Gastroesophageal sphincter (tissue), 4 donors: ENCODE measurements around the gene GOSR2. TPM values are rescaled to one million over a fixed set of nuclear protein-coding genes. Genes with fewer than 3 reads are reported as not detected.

ENCODE experiments used
- ATAC-seq: fragments of 150-250 bp; one replicate; pipeline ENCODE4 v1.9.1; 2016; ENCODE audit warnings: mild to moderate bottlenecking, moderate library complexity
- H3K27ac ChIP-seq, 4 donors: fragments of 200-600 bp; sonication (generic) in 3 of 4; 1 replicate in 3 of 4; 2 replicates in 1 of 4; pipeline ENCODE4 v1.5.1; 2016 to 2019
- H3K27me3 ChIP-seq: fragments of 200-600 bp; sonication (generic); one replicate; pipeline ENCODE4 v1.5.1; 2019
- H3K36me3 ChIP-seq, 2 donors: fragments of 200-600 bp; sonication (generic); one replicate each; pipeline ENCODE4 v1.5.1; 2019; ENCODE audit warnings: control low read depth in 1 of 2
- H3K4me1 ChIP-seq, 3 donors: fragments of 200-600 bp; sonication (generic); 1 replicate in 2 of 3; 2 replicates in 1 of 3; pipeline ENCODE4 v1.5.1; 2016 to 2019; ENCODE audit warnings: control low read depth in 2 of 3
- H3K4me3 ChIP-seq, 2 donors: fragments of 200-600 bp; sonication (generic); one replicate each; pipeline ENCODE4 v1.5.1; 2019; ENCODE audit warnings: mild to moderate bottlenecking in 1 of 2, moderate library complexity in 1 of 2
- H3K9me3 ChIP-seq, 3 donors: fragments of 200-600 bp; sonication (generic); one replicate each; pipeline ENCODE4 v1.5.1; 2017 to 2019; ENCODE audit warnings: control low read depth in 2 of 3
- EP300 ChIP-seq: sonication (generic); formaldehyde crosslinking; IDR thresholded peaks from one replicate; pipeline ENCODE4 v1.6.1; 2017; ENCODE audit warnings: antibody characterized with exemption, mild to moderate bottlenecking
- POLR2A ChIP-seq, 2 donors: fragments of 450-650 bp; IDR thresholded peaks; one replicate each; pipeline ENCODE4 v1.6.1; 2017; ENCODE audit warnings: antibody characterized with exemption in 2 of 2, mild to moderate bottlenecking in 2 of 2, moderate library complexity in 1 of 2
- POLR2AphosphoS5 ChIP-seq: sonication (generic); formaldehyde crosslinking; IDR thresholded peaks from one replicate; pipeline ENCODE4 v1.6.1; 2017; ENCODE audit warnings: antibody characterized with exemption
- WGBS, 2 donors: methylation state at CpG; one replicate each; pipeline ENCODE4 v1.1.5; 2018; ENCODE audit warnings: low coverage in 1 of 2; 5-methylcytosine and 5-hydroxymethylcytosine counted together
- total RNA-seq, 4 donors: library from RNA; depleted of rRNA; stranded (reverse); fragments of >200 nt; gene quantifications; one replicate each; pipeline ENCODE4 v1.1.0, GENCODE V29; 2016
- TF ChIP-seq, protein P1 (sequence below), 4 experiments: fragments of 200-600 bp in 2 of 4; fragments of 450-650 bp in 2 of 4; sonication (generic) in 1 of 4; IDR thresholded peaks; one replicate each; pipeline ENCODE4 v1.5.1; 2017 to 2019; ENCODE audit warnings: antibody characterized with exemption in 4 of 4, mild to moderate bottlenecking in 2 of 4, moderate library complexity in 2 of 4

Gene GOSR2
- total RNA-seq, 4 donors from 2014 or later, result 37.8 to 53.1 (median 45.5) TPM

DNA sequence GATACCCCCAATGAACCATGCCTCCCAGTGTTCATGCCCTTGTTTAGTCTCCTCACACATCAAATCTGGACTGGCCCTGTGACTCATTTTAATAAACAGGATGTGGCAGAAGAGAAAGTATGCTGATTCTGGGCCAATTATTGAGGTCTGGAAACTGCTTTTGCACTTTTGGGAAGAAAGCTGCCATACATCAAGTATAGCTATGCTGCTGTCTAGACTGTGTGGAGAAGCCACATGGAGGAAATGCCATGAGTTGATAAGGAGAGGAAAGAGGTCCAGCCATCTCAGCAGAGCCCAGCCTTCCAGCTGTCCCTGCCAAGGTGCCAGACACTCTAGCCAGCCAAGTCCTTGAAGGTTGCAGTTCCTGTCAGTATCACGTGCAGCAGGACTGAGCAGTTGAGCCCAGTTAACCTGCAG lies 39.4 kb downstream of the GOSR2 start:
- ATAC-seq, result no peak
- TF ChIP-seq POLR2A (IDR thresholded peaks at IDR 0.05) (no peak), POLR2AphosphoS5 (no peak), EP300 (no peak)
- TF ChIP-seq, protein P1, sequence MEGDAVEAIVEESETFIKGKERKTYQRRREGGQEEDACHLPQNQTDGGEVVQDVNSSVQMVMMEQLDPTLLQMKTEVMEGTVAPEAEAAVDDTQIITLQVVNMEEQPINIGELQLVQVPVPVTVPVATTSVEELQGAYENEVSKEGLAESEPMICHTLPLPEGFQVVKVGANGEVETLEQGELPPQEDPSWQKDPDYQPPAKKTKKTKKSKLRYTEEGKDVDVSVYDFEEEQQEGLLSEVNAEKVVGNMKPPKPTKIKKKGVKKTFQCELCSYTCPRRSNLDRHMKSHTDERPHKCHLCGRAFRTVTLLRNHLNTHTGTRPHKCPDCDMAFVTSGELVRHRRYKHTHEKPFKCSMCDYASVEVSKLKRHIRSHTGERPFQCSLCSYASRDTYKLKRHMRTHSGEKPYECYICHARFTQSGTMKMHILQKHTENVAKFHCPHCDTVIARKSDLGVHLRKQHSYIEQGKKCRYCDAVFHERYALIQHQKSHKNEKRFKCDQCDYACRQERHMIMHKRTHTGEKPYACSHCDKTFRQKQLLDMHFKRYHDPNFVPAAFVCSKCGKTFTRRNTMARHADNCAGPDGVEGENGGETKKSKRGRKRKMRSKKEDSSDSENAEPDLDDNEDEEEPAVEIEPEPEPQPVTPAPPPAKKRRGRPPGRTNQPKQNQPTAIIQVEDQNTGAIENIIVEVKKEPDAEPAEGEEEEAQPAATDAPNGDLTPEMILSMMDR (IDR thresholded peaks at IDR 0.05), result no peak
- WGBS, 2 donors, result 0% methylated on average over 1 of the region's 1 CpG
- Histone ChIP-seq H3K4me3 (no peak overlapping the region), H3K9me3 (no peaks in the 10 kb centered on the region), H3K4me1 (no peaks in the 10 kb centered on the region), H3K36me3 (peaks cover 0 to 18% of the 10 kb centered on the region in 2 donors), H3K27ac (no peak overlapping the region), H3K27me3 (peaks cover 11% of the 10 kb centered on the region)

GRCh38 chr17:46963571-46963970 lies 40.6 kb downstream of the GOSR2 start:
- no peak overlapping the region for H3K27ac ChIP-seq
- peaks cover 0 to 24% of the 10 kb centered on the region in 2 donors for H3K36me3 ChIP-seq
- H3K4me1 ChIP-seq, result no peaks in the 10 kb centered on the region
- TF ChIP-seq POLR2A (IDR thresholded peaks at IDR 0.05), result no peak
- no peak for TF ChIP-seq POLR2AphosphoS5
- TF ChIP-seq EP300, result no peak
- TF ChIP-seq, protein P1 (IDR thresholded peaks at IDR 0.05), result no peak
- no peak overlapping the region for H3K4me3 ChIP-seq
- 67 to 94% methylated on average over 2 of the region's 2 CpGs for WGBS, 2 donors
- H3K9me3 ChIP-seq, result no peaks in the 10 kb centered on the region
- H3K27me3 ChIP-seq, result peaks cover 2% of the 10 kb centered on the region
- ATAC-seq, result no peak

DNA sequence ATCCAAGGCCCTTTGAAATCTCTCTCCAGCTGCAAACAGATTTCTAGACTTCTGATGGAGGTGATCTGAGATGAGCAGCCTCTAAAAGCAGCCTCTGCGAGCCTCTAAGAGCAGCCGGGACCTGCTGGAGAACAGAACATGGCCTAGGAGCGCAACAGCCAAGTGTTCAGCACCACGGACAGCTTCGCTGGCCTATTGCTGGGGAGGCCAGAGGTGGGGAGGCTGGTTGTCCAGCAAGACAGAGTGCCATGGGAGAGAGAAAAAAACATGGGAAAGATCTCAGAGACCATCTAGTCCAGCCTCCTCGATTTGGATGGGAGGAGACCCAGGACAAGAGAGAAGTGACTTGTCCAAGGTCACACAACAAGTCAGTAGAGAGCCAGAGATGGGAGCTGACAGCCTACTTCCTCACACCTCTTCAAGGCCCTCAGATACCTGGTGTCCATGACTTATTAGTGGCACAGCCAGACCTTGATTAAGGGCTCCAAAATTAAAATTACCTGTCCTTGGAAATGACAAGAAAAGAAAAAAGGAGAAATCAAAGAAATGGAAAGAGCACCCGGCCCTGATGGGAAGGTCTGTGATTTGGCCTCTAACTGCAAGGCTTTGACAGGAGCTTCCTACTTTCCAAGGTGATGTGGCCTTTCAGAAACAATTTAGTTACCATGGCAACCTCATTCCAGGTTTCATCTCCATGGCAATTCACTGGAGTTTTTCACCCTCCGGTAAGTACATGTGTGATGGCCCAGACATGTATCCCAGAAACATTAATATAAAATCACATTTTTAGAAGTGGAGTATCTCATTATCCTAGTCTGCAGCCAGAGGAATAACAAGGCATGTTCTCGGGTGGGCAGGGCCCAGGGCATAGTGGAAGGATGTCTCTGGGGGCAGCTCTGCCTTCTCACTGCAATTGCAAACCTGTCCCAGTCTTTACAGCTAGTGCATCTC lies 41.6 kb downstream of the GOSR2 start:
- no peak for ATAC-seq
- Histone ChIP-seq H3K9me3 (no peaks in the 10 kb centered on the region), H3K4me1 (no peaks in the 10 kb centered on the region), H3K36me3 (peaks cover 0 to 34% of the 10 kb centered on the region in 2 donors), H3K27me3 (no peaks in the 10 kb centered on the region), H3K27ac (no peak overlapping the region), H3K4me3 (no peak overlapping the region)
- TF ChIP-seq POLR2AphosphoS5 (no peak), POLR2A (IDR thresholded peaks at IDR 0.05) (no peak), EP300 (no peak)
- TF ChIP-seq, protein P1 (IDR thresholded peaks at IDR 0.05), result no peak
- 88 to 93% methylated on average over 3 to 5 of the region's 9 CpGs for WGBS, 2 donors

- WGBS, 2 donors, result 79 to 81% methylated on average over 4 to 6 of the region's 6 CpGs
- no peak overlapping the region for H3K4me3 ChIP-seq
- no peaks in the 10 kb centered on the region for H3K4me1 ChIP-seq
- no peaks in the 10 kb centered on the region for H3K27me3 ChIP-seq
- no peak overlapping the region for H3K27ac ChIP-seq
- no peak for ATAC-seq
- TF ChIP-seq, protein P1 (IDR thresholded peaks at IDR 0.05), result no peak
- no peak for TF ChIP-seq POLR2A (IDR thresholded peaks at IDR 0.05)
- TF ChIP-seq EP300, result no peak
- no peak for TF ChIP-seq POLR2AphosphoS5
- H3K36me3 ChIP-seq, result peaks cover 0 to 41% of the 10 kb centered on the region in 2 donors
- H3K9me3 ChIP-seq, result no peaks in the 10 kb centered on the region
Observed at GRCh38 chr17:46968224-46968834, 45.4 kb downstream of the GOSR2 start.
